ENCODE data around the gene FBXL7.

The FBXL7 gene

DNA sequence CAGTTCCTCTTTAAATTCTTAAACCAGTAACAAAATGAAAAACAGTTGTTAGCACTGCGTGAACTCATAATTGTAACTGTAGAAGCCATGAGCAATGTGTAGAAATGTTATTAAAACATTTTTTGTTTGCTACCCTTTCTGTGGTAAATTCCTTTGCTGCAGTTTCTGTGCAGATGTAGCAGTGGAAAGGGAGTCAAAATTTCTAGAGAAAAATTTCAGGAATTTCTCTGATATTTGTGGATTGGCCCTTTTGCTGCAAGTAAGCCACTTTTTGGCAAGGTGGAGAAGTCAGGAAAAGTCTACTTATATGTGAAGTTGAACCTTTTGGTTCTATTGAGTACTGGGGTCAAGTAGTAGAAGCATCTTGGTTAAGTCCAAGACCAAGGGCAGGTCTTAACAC is 10.1 kb downstream of the FBXL7 start:
- Histone ChIP-seq H3K36me3 (ENCODE audit: low read length) (no peaks in the 10 kb centered on the region), H3K79me2 (ENCODE audit: insufficient read depth, low read length) (no peaks in the 10 kb centered on the region), H3K9me2 (replicated peaks; ENCODE audit: insufficient read depth, low read length) (no peaks in the 10 kb centered on the region), H3K4me3 (ENCODE audit: insufficient read depth, low read length, poor library complexity, severe bottlenecking) (no peak overlapping the region), H2AFZ (ENCODE audit: low read depth, low read length, severe bottlenecking) (no peak overlapping the region), H3K4me2 (ENCODE audit: low read depth, low read length, poor library complexity, severe bottlenecking) (no peak overlapping the region), H3K9ac (ENCODE audit: low read length) (no peak overlapping the region), H3F3A (ENCODE audit: insufficient read depth) (no peaks in the 10 kb centered on the region), H3K27ac (ENCODE audit: low read depth, low read length) (no peak overlapping the region), H4K20me1 (ENCODE audit: low read depth, low read length) (no peaks in the 10 kb centered on the region), H3K9me3 (ENCODE audit: insufficient read depth, low read length) (no peaks in the 10 kb centered on the region), H3K27me3 (ENCODE audit: low read length) (no peaks in the 10 kb centered on the region)
- no peak for TF ChIP-seq EZH2phosphoT487 (conservative IDR thresholded peaks at IDR 0.05; ENCODE audit: low read length)
- TF ChIP-seq, protein P1, sequence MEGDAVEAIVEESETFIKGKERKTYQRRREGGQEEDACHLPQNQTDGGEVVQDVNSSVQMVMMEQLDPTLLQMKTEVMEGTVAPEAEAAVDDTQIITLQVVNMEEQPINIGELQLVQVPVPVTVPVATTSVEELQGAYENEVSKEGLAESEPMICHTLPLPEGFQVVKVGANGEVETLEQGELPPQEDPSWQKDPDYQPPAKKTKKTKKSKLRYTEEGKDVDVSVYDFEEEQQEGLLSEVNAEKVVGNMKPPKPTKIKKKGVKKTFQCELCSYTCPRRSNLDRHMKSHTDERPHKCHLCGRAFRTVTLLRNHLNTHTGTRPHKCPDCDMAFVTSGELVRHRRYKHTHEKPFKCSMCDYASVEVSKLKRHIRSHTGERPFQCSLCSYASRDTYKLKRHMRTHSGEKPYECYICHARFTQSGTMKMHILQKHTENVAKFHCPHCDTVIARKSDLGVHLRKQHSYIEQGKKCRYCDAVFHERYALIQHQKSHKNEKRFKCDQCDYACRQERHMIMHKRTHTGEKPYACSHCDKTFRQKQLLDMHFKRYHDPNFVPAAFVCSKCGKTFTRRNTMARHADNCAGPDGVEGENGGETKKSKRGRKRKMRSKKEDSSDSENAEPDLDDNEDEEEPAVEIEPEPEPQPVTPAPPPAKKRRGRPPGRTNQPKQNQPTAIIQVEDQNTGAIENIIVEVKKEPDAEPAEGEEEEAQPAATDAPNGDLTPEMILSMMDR (IDR thresholded peaks at IDR 0.05; ENCODE audit: insufficient read depth, low read length, poor library complexity, severe bottlenecking) = no peak

DNA sequence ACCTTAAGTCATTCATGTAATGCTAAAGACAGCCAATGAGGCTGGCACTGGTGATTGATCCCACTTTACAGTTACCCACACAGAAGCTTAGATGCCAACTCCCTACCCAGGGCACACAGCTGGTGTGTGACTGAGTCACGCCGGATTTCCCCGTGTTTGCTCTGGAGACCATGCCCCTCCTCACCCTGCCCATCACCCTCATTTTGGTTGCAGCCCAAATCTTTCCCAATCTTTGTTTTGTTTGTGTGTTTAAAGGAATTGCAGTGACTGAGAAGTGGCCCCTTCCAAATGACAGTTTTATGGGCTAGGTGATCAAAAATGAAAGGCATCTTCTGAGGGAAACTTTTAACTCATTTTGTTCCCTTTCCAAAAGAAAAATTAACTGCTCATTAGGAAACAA is 10.9 kb downstream of the FBXL7 start:
- TF ChIP-seq EZH2phosphoT487 (conservative IDR thresholded peaks at IDR 0.05; ENCODE audit: low read length) = no peak
- TF ChIP-seq, protein P1 (IDR thresholded peaks at IDR 0.05; ENCODE audit: insufficient read depth, low read length, poor library complexity, severe bottlenecking) = no peak
- H3K79me2 ChIP-seq (ENCODE audit: insufficient read depth, low read length) = no peaks in the 10 kb centered on the region
- H3K9ac ChIP-seq (ENCODE audit: low read length) = no peak overlapping the region
- no peak overlapping the region for H3K4me2 ChIP-seq (ENCODE audit: low read depth, low read length, poor library complexity, severe bottlenecking)
- no peaks in the 10 kb centered on the region for H3K36me3 ChIP-seq (ENCODE audit: low read length)
- no peaks in the 10 kb centered on the region for H3K27me3 ChIP-seq (ENCODE audit: low read length)
- no peak overlapping the region for H3K27ac ChIP-seq (ENCODE audit: low read depth, low read length)
- H2AFZ ChIP-seq (ENCODE audit: low read depth, low read length, severe bottlenecking) = no peak overlapping the region
- H3K9me2 ChIP-seq (replicated peaks; ENCODE audit: insufficient read depth, low read length) = no peaks in the 10 kb centered on the region
- H3F3A ChIP-seq (ENCODE audit: insufficient read depth) = no peaks in the 10 kb centered on the region
- H4K20me1 ChIP-seq (ENCODE audit: low read depth, low read length) = no peaks in the 10 kb centered on the region
- no peaks in the 10 kb centered on the region for H3K9me3 ChIP-seq (ENCODE audit: insufficient read depth, low read length)
- no peak overlapping the region for H3K4me3 ChIP-seq (ENCODE audit: insufficient read depth, low read length, poor library complexity, severe bottlenecking)

DNA sequence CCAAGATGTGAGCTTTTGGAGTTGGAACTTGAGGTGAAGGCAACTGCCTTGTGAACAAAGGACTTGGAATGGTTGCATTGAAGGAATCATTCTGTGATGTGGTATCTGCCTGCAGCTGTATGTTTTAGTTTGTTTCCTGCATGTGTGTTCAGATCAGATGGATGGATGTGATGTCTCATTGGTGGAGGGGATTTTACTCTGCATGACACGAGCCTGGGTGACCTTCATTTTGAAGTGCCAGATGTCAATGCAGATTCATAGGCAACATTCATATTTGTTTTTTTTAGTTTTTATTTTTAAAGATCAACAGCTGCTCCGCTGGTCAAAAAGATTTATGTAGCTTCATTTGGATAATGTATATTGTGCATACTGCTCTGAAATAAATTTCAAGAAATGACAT is 13.5 kb downstream of the FBXL7 start:
- TF ChIP-seq EZH2phosphoT487 (conservative IDR thresholded peaks at IDR 0.05; ENCODE audit: low read length) = no peak
- TF ChIP-seq, protein P1 (IDR thresholded peaks at IDR 0.05; ENCODE audit: insufficient read depth, low read length, poor library complexity, severe bottlenecking) = no peak
- Histone ChIP-seq H3K27ac (ENCODE audit: low read depth, low read length) (no peak overlapping the region), H2AFZ (ENCODE audit: low read depth, low read length, severe bottlenecking) (no peak overlapping the region), H3K9me2 (replicated peaks; ENCODE audit: insufficient read depth, low read length) (no peaks in the 10 kb centered on the region), H3K36me3 (ENCODE audit: low read length) (no peaks in the 10 kb centered on the region), H3F3A (ENCODE audit: insufficient read depth) (no peaks in the 10 kb centered on the region), H3K9me3 (ENCODE audit: insufficient read depth, low read length) (no peaks in the 10 kb centered on the region), H3K4me2 (ENCODE audit: low read depth, low read length, poor library complexity, severe bottlenecking) (no peak overlapping the region), H3K27me3 (ENCODE audit: low read length) (no peaks in the 10 kb centered on the region), H3K79me2 (ENCODE audit: insufficient read depth, low read length) (no peaks in the 10 kb centered on the region), H4K20me1 (ENCODE audit: low read depth, low read length) (no peaks in the 10 kb centered on the region), H3K4me3 (ENCODE audit: insufficient read depth, low read length, poor library complexity, severe bottlenecking) (no peak overlapping the region), H3K9ac (ENCODE audit: low read length) (no peak overlapping the region)
